ENCODE results near the gene JAKMIP2. TPM values are rescaled to one million over a fixed set of nuclear protein-coding genes. Genes with fewer than 3 reads are reported as not detected.
"Not testable (repeated sequence)": the region's sequence is repeated elsewhere in the genome, so short reads cannot be mapped to it uniquely, and the experiment has no call there.

The JAKMIP2 gene
- total and polyA plus RNA-seq, 8 donors: 0.73 to 11.7 (median 8.1) TPM

DNA sequence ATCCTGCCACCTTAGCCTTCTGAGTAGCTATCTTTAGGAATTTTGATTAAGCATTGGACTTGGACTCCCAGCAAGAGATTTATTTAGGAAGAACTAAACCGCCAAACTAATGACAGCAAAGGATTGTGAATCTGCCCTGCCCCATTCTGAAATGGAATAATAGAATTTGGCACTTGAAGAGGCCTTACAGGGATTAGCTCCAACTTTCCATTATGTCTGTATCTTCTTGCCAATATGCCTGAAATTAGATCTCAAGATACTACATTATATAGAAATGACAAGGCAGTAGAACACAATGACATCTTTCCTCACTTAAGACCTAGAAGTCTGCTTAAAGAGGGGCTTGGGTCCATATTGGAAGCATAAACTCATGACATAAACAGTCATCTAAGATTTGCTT is 195.7 kb downstream of the JAKMIP2 start:
- no peaks in the 10 kb centered on the region for H3K27me3 ChIP-seq
- H3K4me1 ChIP-seq: no peaks in the 10 kb centered on the region
- no peaks in the 10 kb centered on the region for H3K9me3 ChIP-seq
- DNase-seq (no peak), ATAC-seq (no peak)
- TF ChIP-seq, protein P1, sequence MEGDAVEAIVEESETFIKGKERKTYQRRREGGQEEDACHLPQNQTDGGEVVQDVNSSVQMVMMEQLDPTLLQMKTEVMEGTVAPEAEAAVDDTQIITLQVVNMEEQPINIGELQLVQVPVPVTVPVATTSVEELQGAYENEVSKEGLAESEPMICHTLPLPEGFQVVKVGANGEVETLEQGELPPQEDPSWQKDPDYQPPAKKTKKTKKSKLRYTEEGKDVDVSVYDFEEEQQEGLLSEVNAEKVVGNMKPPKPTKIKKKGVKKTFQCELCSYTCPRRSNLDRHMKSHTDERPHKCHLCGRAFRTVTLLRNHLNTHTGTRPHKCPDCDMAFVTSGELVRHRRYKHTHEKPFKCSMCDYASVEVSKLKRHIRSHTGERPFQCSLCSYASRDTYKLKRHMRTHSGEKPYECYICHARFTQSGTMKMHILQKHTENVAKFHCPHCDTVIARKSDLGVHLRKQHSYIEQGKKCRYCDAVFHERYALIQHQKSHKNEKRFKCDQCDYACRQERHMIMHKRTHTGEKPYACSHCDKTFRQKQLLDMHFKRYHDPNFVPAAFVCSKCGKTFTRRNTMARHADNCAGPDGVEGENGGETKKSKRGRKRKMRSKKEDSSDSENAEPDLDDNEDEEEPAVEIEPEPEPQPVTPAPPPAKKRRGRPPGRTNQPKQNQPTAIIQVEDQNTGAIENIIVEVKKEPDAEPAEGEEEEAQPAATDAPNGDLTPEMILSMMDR (IDR thresholded peaks at IDR 0.05): no peak
- no peak overlapping the region for H3K27ac ChIP-seq
- no peaks in the 10 kb centered on the region for H3K36me3 ChIP-seq
- intact Hi-C loops (cut with DNase I): no loop called here
- no peak overlapping the region for H3K4me3 ChIP-seq

DNA sequence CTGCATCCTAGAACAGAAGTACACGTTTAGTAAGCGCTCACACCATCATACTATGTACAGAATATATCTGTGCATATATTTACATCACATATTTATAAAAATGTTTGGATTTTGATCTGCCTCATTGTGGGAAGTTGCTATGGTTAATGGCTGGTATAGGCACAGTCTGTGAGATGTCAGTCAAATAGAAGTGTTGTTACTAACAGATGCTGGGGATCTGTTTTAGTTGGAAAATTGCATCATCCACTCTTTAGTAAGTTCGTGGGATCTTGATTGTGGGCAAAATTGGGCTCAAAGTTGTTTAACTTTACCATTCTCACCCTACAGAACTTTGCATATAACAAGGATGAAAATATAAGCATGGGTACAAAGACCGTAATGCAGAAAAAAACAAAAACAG is 196.3 kb downstream of the JAKMIP2 start:
- H3K9me3 ChIP-seq: peaks cover 0 to under 1% of the 10 kb centered on the region in 2 donors
- no peak for ATAC-seq
- TF ChIP-seq, protein P1 (IDR thresholded peaks at IDR 0.05): no peak

DNA sequence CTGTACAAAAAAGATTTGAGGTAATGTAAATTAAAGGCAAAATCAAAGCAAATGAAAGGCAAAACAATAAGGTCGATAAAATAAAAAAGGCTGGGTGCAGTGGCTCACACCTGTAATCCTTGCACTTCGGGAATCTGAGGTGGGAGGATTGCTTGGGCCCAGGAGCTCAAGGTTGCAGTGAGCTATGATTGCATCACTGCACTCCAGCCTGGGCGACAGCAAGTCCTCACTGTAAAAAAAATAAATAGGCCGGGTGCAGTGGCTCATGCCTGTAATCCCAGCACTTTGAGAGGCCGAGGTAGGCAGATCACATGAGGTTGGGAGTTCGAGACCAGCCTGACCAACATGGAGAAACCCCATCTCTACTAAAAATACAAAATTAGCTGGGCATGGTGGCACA is 200.3 kb downstream of the JAKMIP2 start:
- H3K4me1 ChIP-seq; intact Hi-C loops (cut with DNase I); H3K4me3 ChIP-seq; H3K27ac ChIP-seq; DNase-seq; H3K36me3 ChIP-seq; H3K27me3 ChIP-seq; ATAC-seq: not testable (repeated sequence)
- peaks cover 0 to 15% of the 10 kb centered on the region in 2 donors for H3K9me3 ChIP-seq

More for the DNA sequence above, 196.3 kb downstream of the JAKMIP2 start:
- H3K27me3 ChIP-seq: no peaks in the 10 kb centered on the region
- DNase-seq: no peak
- H3K36me3 ChIP-seq: no peaks in the 10 kb centered on the region
- no peak overlapping the region for H3K4me3 ChIP-seq
- intact Hi-C loops (cut with DNase I): no loop called here
- H3K27ac ChIP-seq: no peak overlapping the region
- H3K4me1 ChIP-seq: no peaks in the 10 kb centered on the region

DNA sequence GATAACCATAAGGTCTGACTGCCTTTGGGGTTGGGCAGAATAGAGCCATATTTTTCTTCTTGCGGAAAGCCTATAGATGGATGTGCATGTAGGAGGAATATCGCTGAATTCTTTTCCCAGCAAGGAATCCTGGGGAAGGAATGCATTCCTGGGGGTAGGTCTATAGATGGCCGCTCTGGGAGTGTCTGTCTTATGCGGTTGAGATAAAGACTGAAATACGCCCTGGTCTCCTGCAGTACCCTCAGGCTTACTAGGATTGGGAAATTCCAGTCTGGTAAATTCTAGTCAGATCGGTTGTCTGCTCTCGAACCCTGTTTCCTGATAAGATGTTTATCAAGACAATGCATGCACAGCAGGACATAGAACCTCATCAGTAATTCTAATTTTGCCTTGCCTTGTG is 202.1 kb downstream of the JAKMIP2 start:
- H3K9me3 ChIP-seq: peaks cover 0 to 15% of the 10 kb centered on the region in 2 donors
- intact Hi-C loops (cut with DNase I); H3K36me3 ChIP-seq; DNase-seq; ATAC-seq; H3K4me3 ChIP-seq; H3K27me3 ChIP-seq; H3K27ac ChIP-seq; H3K4me1 ChIP-seq: not testable (repeated sequence)

DNA sequence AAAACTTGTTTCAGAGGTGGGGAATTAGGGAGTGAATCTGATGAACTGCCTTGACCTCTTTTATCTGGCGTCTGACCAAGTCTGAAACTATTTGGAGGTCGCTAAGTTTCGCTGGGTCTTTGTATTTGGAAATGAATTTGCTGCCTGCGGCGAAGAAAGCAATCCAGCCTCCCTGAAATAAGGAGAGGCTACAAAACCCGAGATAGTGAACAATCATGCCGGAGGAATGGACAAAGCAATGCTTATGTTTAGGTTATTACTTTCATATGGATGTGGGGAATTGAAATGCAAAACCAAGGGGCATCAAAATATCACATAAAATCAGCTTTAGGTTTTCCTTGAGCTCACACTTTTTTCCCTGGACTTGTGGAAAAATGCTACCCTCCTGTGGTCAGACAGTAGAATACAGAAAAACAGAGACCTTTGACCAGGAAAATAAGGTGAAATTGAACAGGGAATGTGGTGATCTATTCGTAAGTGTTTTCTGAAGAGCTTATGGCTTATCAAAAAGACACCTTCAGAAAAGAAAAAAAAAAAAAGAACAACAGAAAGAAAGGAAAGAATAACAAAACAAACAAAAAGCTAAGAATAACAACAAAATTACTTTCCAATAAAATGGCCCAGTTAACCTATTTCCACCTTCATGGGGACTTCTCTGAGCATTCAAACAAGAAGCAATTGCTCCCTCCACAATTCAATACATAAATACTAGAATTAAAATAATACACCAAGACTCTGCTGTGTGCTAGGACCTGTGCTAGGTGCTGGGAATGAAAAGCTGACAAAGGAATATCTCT is 204.1 kb downstream of the JAKMIP2 start:
- H3K27ac ChIP-seq: no peak overlapping the region
- ATAC-seq: peak; percentile 84
- H3K36me3 ChIP-seq: no peaks in the 10 kb centered on the region
- H3K4me1 ChIP-seq: no peaks in the 10 kb centered on the region
- H3K27me3 ChIP-seq: no peaks in the 10 kb centered on the region
- intact Hi-C loops (cut with DNase I): loop anchor here in 1 of 2 donors (10.0 kb wide), 1 partner anchor 354 kb away; no protein-coding TSS in a partner anchor
- no peak overlapping the region for H3K4me3 ChIP-seq
- peaks cover 0 to 15% of the 10 kb centered on the region in 2 donors for H3K9me3 ChIP-seq
- TF ChIP-seq, protein P1 (IDR thresholded peaks at IDR 0.05): peak; percentile 32 to 53
- DNase-seq: peak in 2 of 4 donors; percentile 59 to 60

DNA sequence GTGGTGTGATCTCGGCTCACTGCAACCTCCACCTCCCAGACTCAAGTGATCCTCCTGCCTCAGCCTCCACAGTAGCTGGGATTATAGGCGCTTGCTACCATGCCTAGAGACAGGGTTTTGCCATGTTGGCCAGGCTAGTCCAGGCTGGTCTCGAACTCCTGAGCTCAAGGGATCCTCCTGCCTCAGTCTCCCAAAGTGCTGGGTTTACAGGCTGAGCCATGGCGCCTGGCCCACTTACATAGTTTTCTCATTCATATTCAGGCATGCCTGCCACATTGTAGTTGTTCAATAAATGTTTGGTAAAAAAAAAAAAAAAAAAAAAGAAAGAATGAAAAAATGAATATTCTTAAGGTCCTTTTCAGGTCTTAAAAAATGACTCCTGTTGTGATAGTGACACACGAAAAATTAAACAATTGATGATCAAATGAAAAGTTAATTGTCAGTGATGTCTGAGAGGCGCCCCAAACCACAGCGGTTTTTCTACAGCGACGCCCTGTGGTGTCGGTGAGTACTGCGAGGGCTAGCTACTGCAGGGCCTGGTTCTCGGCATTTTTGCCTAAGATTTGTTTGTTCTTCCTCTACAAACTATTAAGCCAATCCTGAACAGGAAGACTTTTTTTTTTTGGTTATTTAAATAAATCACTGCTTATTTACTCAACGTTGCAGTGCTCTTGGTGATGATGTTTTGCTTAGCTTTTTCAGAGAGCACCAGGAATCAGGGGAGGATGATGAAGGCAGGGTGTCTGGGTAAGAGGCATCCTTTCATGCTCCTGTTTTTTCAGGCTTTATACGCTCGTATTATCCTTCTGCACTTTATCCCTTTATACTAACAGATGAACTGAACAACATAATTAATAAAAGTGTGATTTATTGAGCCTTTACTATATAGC is 205.6 kb downstream of the JAKMIP2 start:
- Histone ChIP-seq H3K36me3 (no peaks in the 10 kb centered on the region), H3K27me3 (no peaks in the 10 kb centered on the region), H3K27ac (no peak overlapping the region), H3K9me3 (peaks cover 0 to 15% of the 10 kb centered on the region in 2 donors), H3K4me1 (no peaks in the 10 kb centered on the region), H3K4me3 (no peak overlapping the region)
- ATAC-seq (peak; percentile 93), DNase-seq (peak in 2 of 4 donors; percentile 42 to 58)
- TF ChIP-seq, protein P1 (IDR thresholded peaks at IDR 0.05): peak; percentile 84 to 87
- intact Hi-C loops (cut with DNase I): loop anchor here in 1 of 2 donors (10.0 kb wide), 1 partner anchor 352 kb away; no protein-coding TSS in a partner anchor

Data from left lung (tissue), 10 donors.